Tibial artery (tissue), 4 donors: Measurements from ENCODE around the gene TNNT2.

Source experiments
- DNase-seq, 2 donors: peaks; one replicate each; pipeline ENCODE4 v3.0.0-alpha.2; 2019
- H3K27ac ChIP-seq, 2 donors: fragments of 200-600 bp; sonication (generic) in 1 of 2; 1 replicate in 1 of 2; 2 replicates in 1 of 2; pipeline ENCODE4 v1.5.1; 2018 to 2019; ENCODE audit warnings: mild to moderate bottlenecking in 1 of 2
- H3K27me3 ChIP-seq, 2 donors: fragments of 200-600 bp; sonication (generic) in 1 of 2; one replicate each; pipeline versions ENCODE4 v1.5.1 to v1.6.0; 2016 to 2019
- H3K36me3 ChIP-seq, 3 donors: fragments of 200-600 bp; sonication (generic) in 2 of 3; one replicate each; pipeline ENCODE4 v1.5.1; 2016 to 2019; ENCODE audit warnings: mild to moderate bottlenecking in 2 of 3
- H3K4me1 ChIP-seq, 4 donors: fragments of 200-600 bp; sonication (generic) in 2 of 4; 1 replicate in 3 of 4; 2 replicates in 1 of 4; pipeline ENCODE4 v1.5.1; 2016 to 2019
- H3K4me3 ChIP-seq, 2 donors: fragments of 200-600 bp; sonication (generic) in 1 of 2; 1 replicate in 1 of 2; 2 replicates in 1 of 2; pipeline ENCODE4 v1.5.1; 2018 to 2019; ENCODE audit warnings: mild to moderate bottlenecking in 2 of 2
- H3K9me3 ChIP-seq, 3 donors: fragments of 200-600 bp; sonication (generic) in 1 of 3; one replicate each; pipeline ENCODE4 v1.5.1; 2016 to 2019
- CTCF ChIP-seq, 2 experiments: fragments of 200-600 bp in 1 of 2; fragments of 450-650 bp in 1 of 2; IDR thresholded peaks; one replicate each; pipeline ENCODE4 v1.5.1; 2017 to 2019; ENCODE audit warnings: antibody characterized with exemption in 2 of 2, mild to moderate bottlenecking in 1 of 2, moderate library complexity in 1 of 2
- intact Hi-C: fragments of 100-400 bp; cut with DNase I; formaldehyde crosslinking; loops from one replicate; pipeline ENCODE4 v1.15.0; 2023; ENCODE audit warnings: low total_unique reads

Gene TNNT2

DNA sequence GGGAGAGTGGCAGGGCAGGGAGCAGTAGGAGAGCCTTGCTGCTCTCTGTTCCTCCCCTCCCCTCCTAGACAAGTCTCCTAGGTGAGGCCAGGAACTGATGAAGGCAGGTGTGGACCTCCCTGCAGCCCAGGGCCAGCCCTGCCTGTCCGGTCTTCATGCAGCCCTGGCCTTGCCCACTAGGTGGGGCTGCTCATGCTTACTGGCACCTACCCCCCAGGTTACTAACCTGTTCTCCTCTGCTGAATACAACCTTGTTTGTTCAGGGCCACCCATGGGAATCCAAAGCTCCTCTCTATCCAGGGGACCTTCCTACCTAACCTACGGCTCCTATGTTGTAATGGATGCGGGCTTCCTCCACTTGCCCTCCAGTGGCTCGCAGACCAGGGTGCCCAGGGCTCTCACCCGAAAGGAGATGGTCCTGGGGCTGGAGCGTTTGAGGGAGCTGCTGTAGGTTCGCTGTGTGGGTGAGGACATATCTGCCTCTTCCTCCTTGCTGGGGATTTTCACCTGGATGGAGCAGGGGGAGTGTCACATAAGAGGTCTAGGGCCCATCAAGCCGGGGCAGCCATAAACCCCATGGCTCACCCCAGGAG lies 7.9 kb upstream of the TNNT2 start:
- H3K27me3 ChIP-seq = peaks cover 0 to 44% of the 10 kb centered on the region in 2 donors
- H3K36me3 ChIP-seq = peaks cover 0 to 6% (median 0%) of the 10 kb centered on the region in 3 donors
- H3K4me1 ChIP-seq = peaks cover 0 to 5% (median 0%) of the 10 kb centered on the region in 4 donors
- H3K9me3 ChIP-seq = no peaks in the 10 kb centered on the region
- intact Hi-C loops = no loop called here
- peak in 1 of 2 donors; percentile 28 for DNase-seq
- TF ChIP-seq CTCF (IDR thresholded peaks at IDR 0.05) = peak; percentile 25 to 58
- H3K27ac ChIP-seq = no peak overlapping the region
- H3K4me3 ChIP-seq = no peak overlapping the region

GRCh38 chr1:201384406-201384782 lies 6.9 kb upstream of the TNNT2 start:
- H3K27me3 ChIP-seq = peaks cover 0 to 50% of the 10 kb centered on the region in 2 donors
- intact Hi-C loops = no loop called here
- TF ChIP-seq CTCF (IDR thresholded peaks at IDR 0.05) = no peak
- no peaks in the 10 kb centered on the region for H3K9me3 ChIP-seq
- peaks cover 0 to 12% (median 0%) of the 10 kb centered on the region in 4 donors for H3K4me1 ChIP-seq
- no peak for DNase-seq
- H3K4me3 ChIP-seq = no peak overlapping the region
- H3K36me3 ChIP-seq = peaks cover 0 to 6% (median 0%) of the 10 kb centered on the region in 3 donors
- H3K27ac ChIP-seq = no peak overlapping the region

- H3K36me3 ChIP-seq = peaks cover 0 to 6% (median 0%) of the 10 kb centered on the region in 3 donors
- no peak overlapping the region for H3K4me3 ChIP-seq
- no peak for TF ChIP-seq CTCF (IDR thresholded peaks at IDR 0.05)
- no peak for DNase-seq
- peaks cover 0 to 51% of the 10 kb centered on the region in 2 donors for H3K27me3 ChIP-seq
- H3K4me1 ChIP-seq = peaks cover 0 to 12% (median 0%) of the 10 kb centered on the region in 4 donors
- intact Hi-C loops = no loop called here
- H3K27ac ChIP-seq = no peak overlapping the region
- no peaks in the 10 kb centered on the region for H3K9me3 ChIP-seq
These were observed 6.3 kb upstream of the TNNT2 start for GRCh38 chr1:201383647-201384405.

GRCh38 chr1:201381130-201381529 lies 3.6 kb upstream of the TNNT2 start:
- Histone ChIP-seq H3K36me3 (peaks cover 0 to 4% (median 0%) of the 10 kb centered on the region in 3 donors), H3K9me3 (no peaks in the 10 kb centered on the region), H3K27me3 (peaks cover 0 to 59% of the 10 kb centered on the region in 2 donors), H3K4me1 (peaks cover 0 to 12% (median 0%) of the 10 kb centered on the region in 4 donors), H3K27ac (no peak overlapping the region), H3K4me3 (no peak overlapping the region)
- intact Hi-C loops = no loop called here
- no peak for TF ChIP-seq CTCF (IDR thresholded peaks at IDR 0.05)
- no peak for DNase-seq

DNA sequence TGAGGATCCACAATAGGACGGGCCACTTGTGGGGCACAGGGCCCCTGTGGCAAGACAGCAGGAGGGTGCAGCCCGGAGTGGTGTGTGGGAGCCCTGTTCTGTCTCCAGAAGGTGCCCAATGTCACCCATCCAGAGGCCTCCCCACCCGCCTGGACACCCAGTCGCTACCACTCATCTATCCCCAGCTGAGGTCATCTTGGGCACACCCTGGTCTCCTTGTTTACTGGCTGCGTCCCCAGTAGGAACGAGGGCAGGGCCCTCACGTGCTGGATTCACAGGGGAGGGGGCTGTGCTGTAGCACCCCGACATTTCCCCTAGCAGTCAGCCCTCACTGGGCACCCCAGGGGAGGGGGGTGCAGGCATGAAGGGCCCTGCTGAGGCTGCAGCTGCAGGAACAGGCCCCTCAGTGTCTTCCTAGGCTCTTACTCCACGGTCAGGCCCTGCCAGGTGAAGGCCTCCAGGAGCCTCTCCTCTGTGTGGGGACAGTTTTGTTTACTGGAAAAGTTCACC lies 2.3 kb upstream of the TNNT2 start:
- no peaks in the 10 kb centered on the region for H3K36me3 ChIP-seq
- intact Hi-C loops = no loop called here
- no peaks in the 10 kb centered on the region for H3K9me3 ChIP-seq
- no peak for DNase-seq
- H3K4me1 ChIP-seq = peaks cover 0 to 12% (median 0%) of the 10 kb centered on the region in 4 donors
- H3K27me3 ChIP-seq = peaks cover 0 to 55% of the 10 kb centered on the region in 2 donors
- no peak overlapping the region for H3K4me3 ChIP-seq
- no peak overlapping the region for H3K27ac ChIP-seq
- no peak for TF ChIP-seq CTCF (IDR thresholded peaks at IDR 0.05)
